Upper lobe of left lung (tissue), 4 donors: ENCODE results near the gene SMIM31.

Source experiments
- EP300 ChIP-seq, 4 donors: sonication (generic); formaldehyde crosslinking; IDR thresholded peaks; one replicate each; pipeline ENCODE4 v1.5.1; 2017; ENCODE audit warnings: antibody characterized with exemption in 4 of 4, control low read depth in 2 of 4
- POLR2A ChIP-seq, 4 donors: fragments of 450-650 bp; IDR thresholded peaks; one replicate each; pipeline ENCODE4 v1.5.1; 2016 to 2017; ENCODE audit warnings: antibody characterized with exemption in 4 of 4, mild to moderate bottlenecking in 2 of 4
- POLR2AphosphoS5 ChIP-seq, 2 donors: sonication (generic); formaldehyde crosslinking; IDR thresholded peaks; one replicate each; pipeline ENCODE4 v1.5.1; 2017; ENCODE audit warnings: antibody characterized with exemption in 2 of 2
- TF ChIP-seq, protein P1 (sequence below), 6 experiments: fragments of 450-650 bp in 4 of 6; fragments of 200-600 bp in 2 of 6; sonication (generic) in 2 of 6; IDR thresholded peaks; one replicate each; pipeline ENCODE4 v1.5.1; 2016 to 2019; ENCODE audit warnings: antibody characterized with exemption in 6 of 6

- TF ChIP-seq, protein P1, sequence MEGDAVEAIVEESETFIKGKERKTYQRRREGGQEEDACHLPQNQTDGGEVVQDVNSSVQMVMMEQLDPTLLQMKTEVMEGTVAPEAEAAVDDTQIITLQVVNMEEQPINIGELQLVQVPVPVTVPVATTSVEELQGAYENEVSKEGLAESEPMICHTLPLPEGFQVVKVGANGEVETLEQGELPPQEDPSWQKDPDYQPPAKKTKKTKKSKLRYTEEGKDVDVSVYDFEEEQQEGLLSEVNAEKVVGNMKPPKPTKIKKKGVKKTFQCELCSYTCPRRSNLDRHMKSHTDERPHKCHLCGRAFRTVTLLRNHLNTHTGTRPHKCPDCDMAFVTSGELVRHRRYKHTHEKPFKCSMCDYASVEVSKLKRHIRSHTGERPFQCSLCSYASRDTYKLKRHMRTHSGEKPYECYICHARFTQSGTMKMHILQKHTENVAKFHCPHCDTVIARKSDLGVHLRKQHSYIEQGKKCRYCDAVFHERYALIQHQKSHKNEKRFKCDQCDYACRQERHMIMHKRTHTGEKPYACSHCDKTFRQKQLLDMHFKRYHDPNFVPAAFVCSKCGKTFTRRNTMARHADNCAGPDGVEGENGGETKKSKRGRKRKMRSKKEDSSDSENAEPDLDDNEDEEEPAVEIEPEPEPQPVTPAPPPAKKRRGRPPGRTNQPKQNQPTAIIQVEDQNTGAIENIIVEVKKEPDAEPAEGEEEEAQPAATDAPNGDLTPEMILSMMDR (IDR thresholded peaks at IDR 0.05), result no peak
- no peak for TF ChIP-seq POLR2AphosphoS5 (IDR thresholded peaks at IDR 0.05)
- TF ChIP-seq EP300 (IDR thresholded peaks at IDR 0.05), result no peak
- TF ChIP-seq POLR2A (IDR thresholded peaks at IDR 0.05), result no peak
These were observed 92.6 kb downstream of the SMIM31 start for GRCh38 chr4:164846566-164846965.
